Muscle of back (tissue), 10 donors: ENCODE results near the gene RERG. TPM values are rescaled to one million over a fixed set of nuclear protein-coding genes. Genes with fewer than 3 reads are reported as not detected.

ENCODE experiments used
- polyA plus RNA-seq, 10 donors: library from polyadenylated mRNA; unstranded; fragments of 120-200 nt; gene quantifications; one replicate each; pipeline ENCODE4 v1.2.1, GENCODE V29; 2013; ENCODE audit not compliant: insufficient read length in 10 of 10

The RERG gene
- polyA plus RNA-seq, 10 donors = 5.9 to 11.1 (median 7.2) TPM

Other genes starting within 250 kb of the RERG start
- gene PDE6H, start 248.4 kb downstream of the RERG start, polyA plus RNA-seq = not detected
- gene PTPRO, start 101.1 kb upstream of the RERG start, polyA plus RNA-seq = 1 to 10 TPM in 8 of 10 donors, under 1 TPM in 2; 0.99 to 2.3 (median 1.4) TPM